HG03139 (cell line): Measurements from ENCODE around the gene CASP4.
"Not testable (repeated sequence)": the region's sequence is repeated elsewhere in the genome, so short reads cannot be mapped to it uniquely, and the experiment has no call there.

Experiments
- ATAC-seq: cut with Tn5 transposase; IDR thresholded peaks from one replicate; pipeline ENCODE4 v1.9.1; 2021; ENCODE audit not compliant: unreplicated experiment

Gene CASP4

DNA sequence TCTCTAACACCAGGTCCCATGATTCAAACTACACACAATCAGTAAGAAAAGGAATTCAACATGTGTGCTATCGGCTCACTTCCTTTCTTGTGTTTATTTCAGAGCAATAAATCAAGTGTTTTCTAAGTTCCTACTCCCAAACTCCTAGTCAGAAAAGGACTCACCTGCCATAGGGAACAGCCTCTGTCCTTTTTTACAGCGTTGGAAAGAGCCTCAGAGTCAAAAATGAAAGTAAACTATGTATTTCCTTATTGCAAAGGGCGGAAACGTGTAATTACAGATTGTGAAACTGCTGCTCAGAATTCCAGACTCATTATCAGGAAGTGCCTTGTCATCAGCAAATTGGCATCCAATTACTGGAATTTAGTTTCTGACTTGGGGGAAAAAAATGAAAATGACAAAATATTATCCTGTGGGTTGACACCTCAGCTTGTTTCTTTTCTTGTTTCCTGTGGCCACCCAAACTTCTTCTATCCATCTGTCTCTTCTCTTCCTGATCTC is at the start of gene CASP4:
Gene CASP4 (minus strand): TSS at position 220 of the 501 bp plus-strand sequence. CDS start 49 bp downstream, at position 171.
- peak; percentile 83 for ATAC-seq

DNA sequence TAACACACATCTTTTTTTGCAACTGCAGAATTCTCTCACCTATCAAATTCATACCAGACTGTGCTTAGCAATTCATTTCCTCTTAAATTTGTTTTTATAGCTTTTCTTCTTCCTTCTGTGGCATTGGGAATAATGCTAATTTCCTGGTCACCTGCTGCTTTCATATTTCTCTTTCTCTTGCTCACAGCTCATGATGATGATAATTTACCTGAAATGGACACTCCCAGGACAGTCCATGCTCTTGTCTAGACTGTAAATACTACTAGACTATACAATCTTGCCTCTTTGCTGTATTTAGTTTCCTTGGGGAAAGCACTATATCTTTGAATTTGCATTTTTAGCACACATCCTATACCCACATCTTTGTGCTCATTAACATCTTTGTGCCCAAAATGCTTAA is 39.1 kb upstream of the CASP4 start:
- no peak for ATAC-seq

DNA sequence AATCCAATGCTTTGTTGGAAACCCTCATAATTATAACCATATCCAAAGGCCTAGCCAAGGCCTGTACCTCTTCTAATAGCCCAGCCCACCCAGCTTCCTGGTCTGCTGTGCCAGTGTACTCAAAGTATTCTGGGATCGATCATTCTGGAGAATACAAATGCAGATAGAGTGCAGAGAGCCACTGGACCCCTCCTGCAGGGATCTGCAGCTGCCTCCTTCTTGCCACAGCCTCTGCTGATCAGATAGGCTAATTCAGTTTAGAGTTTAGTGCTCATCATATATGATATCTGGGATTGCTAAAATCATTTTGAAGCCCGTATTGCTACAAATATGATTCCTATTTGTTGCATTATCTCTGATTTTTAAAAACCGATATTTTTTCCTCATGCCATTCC is 37.1 kb upstream of the CASP4 start:
- ATAC-seq: no peak

DNA sequence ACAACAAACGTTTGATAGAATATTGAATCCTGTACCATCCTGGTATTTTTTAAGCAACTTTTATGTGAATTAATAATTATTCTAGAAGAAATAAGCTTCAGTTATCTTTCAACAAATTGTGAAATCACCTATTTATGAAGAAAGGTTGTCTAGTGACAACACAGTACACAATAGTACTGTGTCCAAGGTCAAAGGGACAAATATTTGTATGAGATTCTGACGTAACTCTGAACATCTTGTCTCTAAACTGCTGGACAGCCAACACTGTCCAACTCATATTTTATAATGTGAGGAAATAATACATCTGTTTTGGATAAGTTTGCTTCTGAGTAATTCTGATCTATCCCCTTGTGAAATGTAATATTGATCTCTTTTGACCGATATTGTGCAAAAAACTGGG is 35.6 kb upstream of the CASP4 start:
- no peak for ATAC-seq

DNA sequence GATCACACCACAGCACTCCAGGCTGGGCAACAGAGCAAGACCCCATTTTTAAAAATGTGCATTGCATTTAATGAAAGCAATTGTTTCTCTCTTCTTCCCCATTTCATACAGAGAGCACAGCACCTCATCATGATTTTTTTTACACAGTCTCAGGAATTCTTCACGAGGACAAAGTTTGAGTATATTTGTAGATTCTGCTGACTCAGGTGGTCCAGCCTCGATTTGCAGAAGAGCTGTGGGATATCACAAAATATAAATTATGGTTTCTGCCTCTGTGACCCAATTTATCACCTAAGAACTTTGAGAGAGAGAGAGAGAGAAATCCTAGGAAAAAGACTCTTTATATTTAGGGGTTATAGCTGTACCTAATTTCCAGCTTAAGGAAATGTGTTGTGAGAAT is 34.8 kb upstream of the CASP4 start:
- no peak for ATAC-seq

DNA sequence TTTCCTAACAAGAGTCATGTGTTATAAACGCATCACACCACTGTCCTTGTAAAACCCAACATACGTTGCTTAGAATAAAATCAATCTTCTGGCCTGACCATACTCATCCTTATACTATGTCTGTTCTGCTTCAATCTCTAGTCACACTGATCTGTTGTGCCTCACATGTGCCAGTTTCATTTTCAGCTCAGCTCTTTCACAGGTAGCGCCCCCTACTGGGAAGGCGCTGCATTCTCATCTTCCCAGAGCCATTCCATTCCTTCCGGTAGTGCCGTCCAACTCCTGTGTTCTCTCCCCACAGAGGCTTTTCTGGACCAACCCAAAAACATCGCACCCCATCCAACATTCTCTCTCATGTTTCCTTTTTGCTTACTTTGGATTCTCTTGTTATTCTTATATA is 32.4 kb upstream of the CASP4 start:
- peak; percentile 77 for ATAC-seq

DNA sequence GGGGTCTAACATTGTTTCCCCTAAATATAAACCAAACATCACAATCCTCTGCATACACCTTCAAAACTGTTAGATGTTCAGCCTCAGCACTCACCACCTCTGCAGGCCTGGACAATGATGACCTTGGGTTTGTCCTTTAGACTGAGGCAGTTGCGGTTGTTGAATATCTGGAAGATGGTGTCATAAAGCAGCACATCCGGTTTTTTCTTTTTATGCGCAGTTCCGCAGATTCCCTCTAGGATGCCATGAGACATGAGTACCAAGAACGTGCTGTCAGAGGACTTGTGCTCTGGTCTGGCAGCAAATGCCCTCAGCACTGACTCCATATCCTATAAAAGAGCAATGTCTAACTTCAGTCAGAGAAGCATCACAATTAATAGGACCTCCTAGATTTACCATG is 31.8 kb upstream of the CASP4 start:
- ATAC-seq: no peak

DNA sequence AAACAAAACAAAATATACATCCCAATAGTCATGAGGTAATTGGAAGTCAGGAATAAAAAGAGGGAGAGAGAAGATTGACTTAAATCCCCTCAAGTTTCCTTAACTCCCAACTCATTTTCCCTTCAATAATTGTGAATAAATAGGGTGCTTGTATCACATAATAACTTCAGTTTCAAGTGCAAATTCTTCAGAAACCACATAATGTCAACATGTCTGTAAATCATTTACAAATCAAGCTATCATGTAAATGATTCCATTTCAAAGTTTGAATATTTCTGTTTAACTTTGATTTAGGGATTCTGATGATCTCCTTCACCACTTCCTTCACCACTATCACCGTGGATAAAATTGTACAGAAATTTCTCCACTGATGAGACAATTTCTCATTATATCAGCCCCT is 31.3 kb upstream of the CASP4 start:
- ATAC-seq: no peak

DNA sequence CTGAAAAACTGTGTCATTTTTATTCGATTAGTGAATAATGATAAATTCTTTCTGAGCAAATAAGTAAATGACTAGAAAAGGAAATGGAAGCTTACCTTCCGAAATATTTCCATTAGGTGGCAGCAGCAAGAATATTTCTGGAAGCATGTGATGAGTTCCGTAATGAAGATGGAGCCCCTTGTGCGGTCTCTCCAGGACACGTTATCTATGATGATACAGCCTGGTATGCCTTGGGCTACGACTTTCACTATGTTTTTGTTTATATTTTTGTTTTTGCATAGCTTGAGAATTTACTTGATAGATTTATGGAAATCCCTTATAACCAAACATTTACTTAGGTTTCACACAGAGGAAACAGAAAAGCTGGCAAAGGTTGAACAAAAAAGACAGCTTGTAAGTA is 28.9 kb upstream of the CASP4 start:
- ATAC-seq: no peak

DNA sequence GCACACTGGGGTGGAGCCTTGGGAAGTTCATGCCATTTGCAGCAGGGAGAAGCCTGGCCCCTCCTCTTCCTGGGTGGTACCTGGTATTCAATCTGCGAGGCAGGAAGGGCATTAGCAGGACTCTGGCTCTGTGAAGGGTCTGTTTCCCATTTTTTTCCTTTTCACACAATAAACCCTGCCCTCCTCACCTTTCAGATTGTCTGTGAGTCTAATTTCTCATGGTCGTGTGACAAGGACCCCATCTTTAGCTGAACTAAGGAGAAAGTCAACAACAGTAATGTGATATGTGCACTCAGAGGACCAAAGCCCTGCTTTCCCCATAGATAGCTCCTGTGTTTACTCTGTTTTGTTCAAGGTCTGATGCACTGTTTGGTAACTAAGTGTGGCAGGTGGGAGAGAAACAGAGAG is 26.6 kb upstream of the CASP4 start:
- ATAC-seq: no peak

DNA sequence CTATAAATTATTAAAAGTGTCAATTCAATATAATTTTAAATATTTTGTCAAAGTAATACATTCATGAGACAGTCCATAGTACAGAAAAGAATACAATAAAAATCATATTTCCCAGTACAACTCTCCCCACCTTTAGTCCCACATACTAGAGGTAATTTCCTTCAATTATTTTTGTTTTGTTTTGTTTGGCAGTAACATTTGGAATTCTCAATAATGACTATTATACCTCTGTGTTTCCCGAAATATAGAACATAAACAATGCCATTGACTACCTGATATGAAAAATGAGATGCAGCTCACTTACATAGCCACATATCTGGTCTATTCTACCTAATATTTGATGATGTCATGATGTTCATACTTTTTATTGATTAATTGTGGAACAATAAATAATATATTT is 24.4 kb upstream of the CASP4 start:
- no peak for ATAC-seq

DNA sequence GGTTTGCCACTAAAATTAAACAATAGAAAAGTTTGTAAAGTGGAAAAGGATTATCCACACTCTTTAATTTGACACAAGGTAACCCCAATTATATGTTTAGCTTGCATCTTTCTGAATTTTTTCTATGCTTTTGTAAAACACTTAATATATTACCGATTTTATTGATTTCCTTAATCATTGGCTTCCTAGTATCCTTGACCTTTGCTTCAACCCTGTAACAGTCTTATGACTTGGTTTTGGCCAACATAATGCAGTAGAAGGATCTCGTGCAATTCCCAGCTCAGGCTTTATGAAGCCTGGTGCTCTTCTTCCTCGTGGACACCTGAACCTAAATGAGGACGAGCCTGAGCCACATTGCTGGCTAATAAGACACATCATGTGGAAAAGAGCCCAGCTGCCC is 23.6 kb upstream of the CASP4 start:
- no peak for ATAC-seq

DNA sequence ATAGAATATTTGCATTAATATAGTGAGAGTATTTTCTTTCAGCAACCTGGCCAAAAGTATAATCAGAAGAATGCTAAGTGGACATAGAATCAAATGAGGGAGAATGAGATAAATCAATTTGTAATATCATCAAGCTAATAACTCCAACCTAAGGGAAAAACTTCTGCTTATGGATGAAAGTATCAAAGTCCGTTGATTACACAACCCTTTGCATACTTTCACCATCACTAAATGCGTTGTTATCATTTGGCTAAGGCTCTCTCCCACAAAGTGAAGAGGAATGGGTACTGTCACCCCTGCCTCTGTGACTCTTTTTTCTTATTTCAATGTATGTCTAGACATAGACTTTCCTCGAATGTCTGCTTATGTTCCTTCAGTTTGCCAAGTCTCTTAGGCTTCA is 16.4 kb upstream of the CASP4 start:
- ATAC-seq: no peak

DNA sequence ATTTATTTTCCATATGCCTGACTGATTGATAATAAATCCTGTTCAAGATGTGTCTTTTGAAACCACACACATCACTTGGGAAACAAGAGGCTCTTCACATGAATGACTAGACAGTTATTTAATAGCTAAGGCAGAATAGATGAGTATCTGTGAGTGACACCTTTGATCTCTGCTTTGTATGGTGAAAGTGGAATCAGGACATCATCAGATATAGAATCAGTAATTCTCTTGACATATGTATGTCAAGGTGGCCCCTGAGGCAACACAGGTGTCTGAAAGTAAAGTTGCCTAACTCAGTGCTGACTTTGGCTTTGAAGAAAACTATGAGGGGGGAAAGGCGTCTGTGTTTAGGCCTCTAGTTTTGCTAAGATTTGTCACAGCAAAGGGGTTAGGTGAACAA is 11.5 kb upstream of the CASP4 start:
- ATAC-seq: no peak

DNA sequence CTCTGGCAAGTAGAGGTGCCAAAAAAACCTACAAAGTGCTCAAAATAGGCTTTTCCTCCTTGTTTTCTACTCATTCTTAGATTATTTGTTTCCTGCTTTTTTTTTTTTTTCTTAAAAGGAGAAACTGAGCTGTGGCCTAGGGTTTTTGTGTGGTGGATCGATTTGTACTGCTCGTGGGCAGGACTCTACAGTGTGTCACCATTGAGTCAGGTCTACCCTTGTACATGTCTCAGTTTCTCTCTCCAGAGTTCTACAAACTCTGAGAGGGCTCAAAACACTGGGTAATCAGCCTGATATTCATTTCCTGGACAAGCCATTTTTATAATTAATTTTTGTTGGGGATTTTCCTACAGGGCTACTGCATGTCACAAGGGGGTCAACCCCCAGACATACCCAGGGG is 5.2 kb upstream of the CASP4 start:
- no peak for ATAC-seq

DNA sequence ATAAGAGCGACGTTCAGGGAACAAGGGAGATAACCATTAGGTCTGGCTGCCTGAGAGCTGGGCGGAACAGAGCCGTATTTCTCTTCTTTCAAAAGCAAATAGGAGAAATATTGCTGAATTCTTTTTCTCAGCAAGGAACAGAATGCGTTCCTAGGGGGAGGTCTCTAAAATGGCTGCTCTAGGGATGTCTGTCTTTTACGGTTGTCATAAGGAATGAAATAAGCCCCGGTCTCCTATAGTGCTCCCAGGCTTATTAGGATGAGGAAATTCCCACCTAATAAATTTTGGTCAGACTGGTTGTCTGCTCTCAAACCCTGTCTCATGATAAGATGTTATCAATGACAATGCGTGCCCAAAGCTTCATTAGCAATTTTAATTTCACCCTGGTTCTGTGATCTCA is 4.5 kb upstream of the CASP4 start:
- ATAC-seq: not testable (repeated sequence)

DNA sequence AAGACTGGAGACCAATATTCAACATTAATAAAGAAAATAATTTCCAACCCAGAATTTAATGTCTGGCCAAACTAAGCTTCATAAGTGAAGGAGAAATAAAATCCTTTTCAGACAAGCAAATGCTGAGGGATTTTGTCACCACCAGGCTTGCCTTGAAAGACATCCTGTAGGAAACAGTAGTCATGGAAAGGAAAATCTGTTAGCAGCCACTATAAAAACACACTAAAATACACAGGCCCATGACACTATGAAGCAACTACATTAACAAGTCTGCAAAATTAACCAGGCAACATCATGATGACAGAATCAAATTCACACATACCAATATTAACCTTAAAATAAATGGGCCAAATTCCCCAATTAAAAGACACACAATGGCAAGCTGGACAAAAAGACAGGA is 2.4 kb upstream of the CASP4 start:
- no peak for ATAC-seq

DNA sequence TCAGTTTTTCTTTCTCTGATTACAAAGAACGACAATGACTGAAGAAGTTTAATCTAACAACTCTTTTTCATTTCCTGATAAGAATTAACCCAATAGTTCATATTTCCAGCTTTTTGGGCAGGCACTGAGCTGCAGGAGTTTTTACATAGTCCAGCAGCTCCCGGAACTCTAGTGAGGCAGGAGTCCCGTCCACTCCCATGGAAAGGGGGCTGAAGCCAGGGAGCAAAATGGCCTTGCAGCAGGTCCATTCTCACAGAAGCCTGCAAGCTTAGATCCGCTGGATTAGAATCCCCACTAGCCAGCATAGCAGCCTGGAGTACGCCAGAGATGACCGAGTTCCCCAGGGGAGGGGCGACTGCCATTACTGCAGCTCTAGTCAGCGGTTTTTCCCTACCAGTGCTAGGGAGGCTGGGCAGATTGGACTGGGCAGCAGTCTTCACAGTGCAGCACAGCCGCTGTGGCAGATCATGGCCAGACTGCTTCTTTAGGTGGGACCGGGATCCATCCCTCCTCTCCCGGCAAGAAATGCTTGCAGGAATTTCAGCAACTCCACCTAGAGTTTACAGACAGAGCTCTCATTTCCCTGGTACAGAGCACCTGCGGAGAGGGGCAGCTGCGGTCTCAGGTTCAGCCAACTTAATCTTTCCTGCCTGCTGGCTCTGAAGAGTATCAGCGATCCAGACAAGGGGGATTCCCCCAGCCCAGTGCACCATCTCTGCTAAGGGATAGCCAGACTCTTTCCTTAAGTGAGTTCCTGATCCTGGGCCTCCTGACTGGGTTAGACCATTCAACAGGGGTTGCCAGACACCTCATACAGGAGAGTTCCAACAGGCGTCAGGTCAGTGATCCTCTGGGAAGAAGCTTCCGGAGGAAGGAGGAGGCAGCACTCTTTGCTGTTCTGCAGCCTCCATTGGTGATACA is 742 bp upstream of the CASP4 start:
- ATAC-seq: peak; percentile 7

DNA sequence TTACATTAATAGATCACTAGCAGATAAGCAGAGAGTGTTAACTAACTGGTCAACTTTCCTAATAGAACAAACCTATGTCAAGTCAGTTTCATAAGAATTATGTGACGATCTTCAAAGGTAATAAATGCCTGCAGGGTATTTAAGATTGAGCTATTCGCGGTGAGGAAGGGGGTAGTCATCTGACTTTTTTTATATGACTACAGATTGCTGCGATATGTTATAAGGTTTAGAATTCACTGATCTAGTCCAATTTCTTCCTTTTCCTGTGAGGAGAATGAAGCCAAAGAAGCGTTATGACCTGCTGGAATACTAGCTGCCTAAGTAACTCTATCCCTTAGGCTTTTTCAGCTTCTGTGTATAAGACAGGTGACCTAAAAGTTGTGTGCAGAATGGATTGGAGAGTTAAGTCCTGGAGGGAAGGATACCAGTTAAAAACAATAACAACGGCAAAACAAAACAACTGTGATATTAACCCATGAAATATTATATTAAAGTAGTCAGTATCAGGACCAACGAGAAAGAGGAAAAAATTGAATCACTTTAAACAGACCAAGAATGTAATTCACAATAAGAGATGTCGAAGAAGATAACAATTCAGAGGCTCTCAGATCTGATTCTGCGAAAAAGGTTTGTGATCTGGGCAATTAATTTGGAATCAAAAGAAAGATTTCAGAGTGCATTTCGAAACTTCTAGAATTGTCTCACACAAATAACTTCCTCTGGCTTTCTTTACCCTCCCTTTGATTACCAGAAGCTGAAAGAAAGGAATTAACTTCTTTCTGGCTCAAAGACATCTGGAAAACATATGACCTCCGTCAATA is 630 bp downstream of the CASP4 start:
- ATAC-seq: peak; percentile 5

DNA sequence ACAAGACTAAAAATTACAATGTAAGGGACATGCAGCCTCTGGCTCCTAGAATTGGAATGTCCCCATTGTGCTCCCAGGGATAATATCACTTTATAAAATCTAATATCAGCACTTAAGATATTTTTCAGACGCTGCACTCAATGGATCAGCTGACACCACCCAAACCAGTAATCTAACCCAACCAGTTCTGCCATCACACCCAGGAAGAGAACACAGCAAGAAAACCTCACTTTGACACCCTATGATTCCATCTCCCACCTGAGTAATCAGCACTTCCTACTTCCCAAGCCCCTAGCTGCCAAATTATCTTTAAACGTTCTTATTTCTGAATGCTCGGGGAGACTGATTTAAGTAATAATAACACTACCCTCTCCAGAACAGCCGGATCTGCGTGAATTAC is 2.6 kb downstream of the CASP4 start:
- no peak for ATAC-seq

DNA sequence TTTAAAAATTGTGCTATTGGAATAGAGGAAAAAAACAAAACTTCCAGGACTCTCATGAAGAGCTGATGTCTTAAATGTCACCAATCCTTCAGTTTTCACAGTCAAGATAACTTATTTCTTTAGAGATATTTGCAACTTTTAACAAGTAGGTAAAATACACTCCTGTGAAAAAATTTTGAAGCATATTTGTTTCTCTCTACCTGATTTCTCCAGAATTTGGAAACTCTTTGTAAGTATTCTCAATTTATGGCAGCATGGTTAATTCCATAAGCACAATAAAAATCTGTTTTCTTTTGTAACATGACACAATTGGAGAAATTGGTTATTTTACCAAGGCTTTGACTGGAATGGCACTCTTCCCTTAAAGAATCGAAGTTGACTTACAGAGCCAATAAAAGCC is 4.1 kb downstream of the CASP4 start:
- ATAC-seq: no peak

DNA sequence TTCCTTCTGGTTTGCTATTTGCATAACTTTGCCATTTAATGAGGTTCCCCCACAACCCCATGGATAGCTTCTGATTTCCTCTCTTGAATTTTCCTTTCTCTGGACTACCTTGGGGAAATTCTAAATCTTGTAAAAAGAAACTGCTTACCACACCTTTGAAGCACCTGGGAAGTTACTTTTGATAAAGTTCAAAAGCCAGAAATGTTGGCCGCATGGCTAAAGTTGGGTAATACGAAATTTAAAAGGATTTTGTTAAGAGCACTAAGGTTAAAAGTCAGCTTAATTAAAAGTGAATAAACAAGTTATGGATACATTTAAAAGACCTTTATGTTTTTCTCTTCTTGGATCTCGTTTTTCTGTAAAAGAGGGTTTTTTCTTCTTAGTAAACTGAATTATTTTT is 5.5 kb downstream of the CASP4 start:
- no peak for ATAC-seq
